Endometrial microvascular endothelial cells (primary cell): Measurements from ENCODE around the gene CHD3. TPM values are rescaled to one million over a fixed set of nuclear protein-coding genes. Genes with fewer than 3 reads are reported as not detected.

Source experiments
- in situ Hi-C: cut with HindIII; loops from 2 replicates; pipeline ENCODE4 v1.10.0; 2017; ENCODE audit warnings: low sequenced_read_pairs, low pct_unique_long_range_greater_than_20kb; ENCODE audit errors: inconsistent ontology term
- total RNA-seq: library from RNA; depleted of rRNA; stranded (reverse); fragments of >200 nt; gene quantifications from one replicate; pipeline ENCODE4 v1.2.3, GENCODE V29; 2015; ENCODE audit errors: inconsistent ontology term

Gene CHD3
- total RNA-seq, 1 donor from 2014 or later = 46.3 TPM

DNA sequence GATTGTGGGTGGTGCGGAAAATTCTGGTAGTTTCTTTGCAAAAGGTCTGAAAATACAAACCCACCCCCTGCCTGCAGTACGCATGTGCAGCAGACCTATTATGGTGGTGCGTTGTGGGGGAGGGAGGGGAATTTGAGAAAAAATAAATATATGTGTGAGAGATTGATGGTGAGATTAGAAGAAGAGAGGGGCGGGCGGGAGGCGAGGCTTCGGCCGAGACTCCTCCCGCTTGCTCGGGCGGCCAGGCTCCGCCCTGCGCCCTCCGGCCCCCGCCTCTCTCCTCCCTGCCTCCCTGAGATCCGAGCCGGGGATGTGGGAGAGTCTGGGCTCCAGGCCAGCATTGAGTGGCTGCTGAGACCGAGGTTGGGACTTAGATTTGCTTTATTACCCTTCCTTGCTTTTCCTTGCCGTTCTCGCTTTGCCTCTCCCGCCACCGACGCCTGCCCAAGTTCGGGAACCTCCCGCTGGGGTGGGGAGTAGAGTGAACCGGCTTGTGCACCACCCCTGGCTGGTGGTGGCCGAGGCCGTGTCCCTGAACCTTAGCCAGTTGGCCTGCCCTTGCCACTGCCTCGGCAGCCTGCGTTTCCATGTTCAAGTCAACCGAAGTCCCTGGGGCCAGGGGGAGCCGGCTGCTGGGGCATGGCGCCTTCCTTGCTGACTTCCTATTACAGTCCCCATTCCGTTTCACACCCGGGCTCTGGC is 956 bp upstream of the CHD3 start:
- in situ Hi-C loops = no loop called here

DNA sequence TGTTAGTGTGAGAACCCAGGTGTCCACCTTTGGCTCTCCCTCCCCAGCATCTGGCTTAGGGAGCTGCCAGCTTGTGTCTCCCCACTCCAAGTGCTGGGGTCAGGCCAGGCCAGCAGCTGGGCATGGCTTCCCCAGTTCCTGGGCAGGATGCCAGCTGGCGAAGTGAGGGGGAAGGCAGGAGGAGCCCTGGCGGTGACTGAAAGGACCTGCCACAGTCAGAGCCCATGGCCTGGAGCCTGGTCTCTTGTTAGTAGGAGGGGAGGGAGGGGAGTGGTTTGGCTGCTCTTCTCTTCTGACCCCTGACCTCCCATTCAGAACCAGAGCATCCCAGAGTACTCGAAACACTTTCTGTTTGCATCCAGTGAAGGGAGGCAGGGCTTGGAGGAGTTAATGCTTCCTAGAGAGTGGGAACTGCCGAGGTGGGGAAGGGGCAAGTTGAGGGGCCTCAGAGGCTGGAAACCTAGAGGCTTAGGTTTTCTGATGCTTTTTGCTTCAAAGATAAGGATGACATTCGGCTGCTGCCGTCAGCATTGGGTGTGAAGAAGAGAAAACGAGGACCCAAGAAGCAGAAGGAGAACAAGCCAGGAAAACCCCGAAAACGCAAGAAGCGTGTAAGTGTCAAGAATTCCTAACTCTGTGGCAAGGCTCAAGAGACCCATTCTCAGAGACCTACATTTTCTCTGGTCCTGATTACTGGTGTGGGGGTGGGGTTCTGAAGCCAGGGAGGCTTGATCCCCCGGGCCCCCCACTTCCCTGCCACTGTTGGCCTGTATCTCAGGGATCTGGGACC is 772 bp downstream of the CHD3 start:
- in situ Hi-C loops = no loop called here

- in situ Hi-C loops = no loop called here
Observed at GRCh38 chr17:7893187-7893880, 4.7 kb downstream of the CHD3 start.

- in situ Hi-C loops = no loop called here
Observed at GRCh38 chr17:7894226-7894625, 5.6 kb downstream of the CHD3 start.

DNA sequence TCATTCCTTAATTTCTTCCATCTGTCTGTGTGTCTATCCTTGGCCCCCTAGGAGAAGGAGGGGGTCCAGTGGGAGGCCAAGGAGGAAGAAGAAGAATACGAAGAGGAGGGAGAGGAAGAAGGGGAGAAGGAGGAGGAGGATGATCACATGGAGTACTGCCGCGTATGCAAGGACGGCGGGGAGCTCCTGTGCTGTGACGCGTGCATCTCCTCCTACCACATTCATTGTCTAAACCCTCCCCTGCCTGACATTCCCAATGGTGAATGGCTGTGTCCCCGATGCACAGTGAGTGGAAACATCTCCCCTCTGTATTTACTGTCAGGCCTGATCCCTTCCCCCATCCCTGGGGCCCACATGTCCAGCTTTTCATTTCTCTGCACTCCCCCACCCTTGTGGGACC is 6.3 kb downstream of the CHD3 start:
- in situ Hi-C loops = no loop called here

DNA sequence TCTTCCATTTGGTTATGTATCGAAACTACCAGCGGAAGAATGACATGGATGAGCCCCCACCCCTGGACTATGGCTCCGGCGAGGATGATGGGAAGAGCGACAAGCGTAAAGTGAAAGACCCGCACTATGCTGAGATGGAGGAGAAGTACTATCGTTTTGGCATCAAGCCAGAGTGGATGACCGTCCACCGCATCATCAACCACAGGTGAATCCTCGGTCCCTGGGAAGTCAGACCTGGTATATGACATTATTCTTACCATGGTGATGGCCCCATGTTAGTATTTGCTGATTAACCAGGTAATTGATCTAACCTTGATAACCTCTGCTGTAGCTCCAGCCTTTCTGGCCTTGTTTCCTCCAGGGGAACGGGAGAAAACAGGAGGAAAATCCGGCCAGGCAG is 8.5 kb downstream of the CHD3 start:
- in situ Hi-C loops = no loop called here

DNA sequence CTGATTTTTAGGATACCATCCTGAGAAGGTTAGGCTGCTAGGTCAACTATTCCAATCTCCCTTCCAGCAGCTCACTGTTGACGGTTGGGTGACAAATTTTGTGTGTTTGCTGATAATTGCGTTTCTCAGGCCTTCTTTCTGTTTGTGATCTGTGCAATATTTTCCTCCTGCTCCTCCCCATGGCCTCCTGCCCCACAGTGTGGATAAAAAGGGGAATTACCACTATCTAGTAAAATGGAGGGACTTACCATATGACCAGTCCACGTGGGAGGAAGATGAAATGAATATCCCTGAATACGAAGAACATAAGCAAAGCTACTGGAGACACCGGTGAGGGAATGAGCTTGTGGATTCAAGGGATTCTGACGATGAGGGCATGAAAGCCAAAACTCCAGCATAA is 9.2 kb downstream of the CHD3 start:
- in situ Hi-C loops = no loop called here

DNA sequence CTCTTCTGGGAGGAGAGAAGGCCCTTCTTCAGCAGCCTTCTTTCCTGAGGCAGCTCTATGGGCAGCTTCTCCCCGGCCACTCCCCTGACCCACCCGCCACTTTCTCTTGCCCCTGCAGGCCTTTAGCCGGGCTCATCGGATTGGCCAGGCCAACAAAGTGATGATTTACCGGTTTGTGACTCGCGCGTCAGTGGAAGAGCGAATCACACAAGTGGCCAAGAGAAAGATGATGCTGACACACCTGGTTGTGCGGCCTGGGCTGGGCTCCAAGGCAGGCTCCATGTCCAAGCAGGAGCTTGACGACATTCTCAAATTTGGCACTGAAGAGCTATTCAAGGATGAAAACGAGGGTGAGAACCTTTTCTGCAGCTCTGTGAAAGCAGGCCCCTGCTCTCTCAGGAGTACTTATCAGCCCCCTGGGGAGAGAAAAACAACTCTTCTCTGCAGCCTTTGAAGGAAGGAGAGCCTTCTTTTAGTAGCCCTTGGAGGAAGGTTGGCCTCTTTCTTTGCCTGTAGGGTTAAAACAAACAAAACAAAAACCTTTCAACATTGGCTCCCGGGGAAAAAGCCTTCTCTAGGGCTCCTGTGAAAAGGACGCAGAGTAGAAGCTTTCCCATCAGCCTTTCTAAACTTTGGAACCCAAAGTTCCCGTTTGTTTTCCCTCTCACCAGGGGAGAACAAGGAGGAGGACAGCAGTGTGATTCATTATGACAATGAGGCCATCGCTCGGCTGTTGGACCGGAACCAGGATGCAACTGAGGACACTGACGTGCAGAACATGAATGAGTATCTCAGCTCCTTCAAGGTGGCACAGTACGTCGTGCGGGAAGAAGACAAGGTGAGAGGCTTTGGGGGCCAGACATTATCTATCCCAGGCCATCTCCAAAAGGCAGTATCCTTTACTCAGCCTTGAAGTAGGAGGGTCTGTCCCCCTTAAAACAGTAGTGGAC is 14.8 kb downstream of the CHD3 start:
- in situ Hi-C loops = no loop called here

DNA sequence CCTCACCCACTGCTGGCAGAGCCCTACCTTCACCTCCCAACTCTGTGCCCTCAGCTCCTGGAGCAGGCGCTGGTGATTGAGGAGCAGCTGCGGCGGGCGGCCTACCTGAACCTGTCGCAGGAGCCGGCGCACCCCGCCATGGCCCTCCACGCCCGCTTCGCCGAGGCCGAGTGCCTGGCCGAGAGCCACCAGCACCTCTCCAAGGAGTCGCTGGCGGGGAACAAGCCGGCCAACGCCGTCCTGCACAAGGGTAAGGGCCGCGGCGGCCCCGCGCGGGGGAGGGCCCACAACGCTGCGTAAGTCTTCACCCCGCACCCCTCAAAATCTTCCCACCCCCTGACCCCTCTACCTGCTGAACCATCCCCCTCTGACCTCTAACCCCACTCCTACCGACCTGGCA is 20.5 kb downstream of the CHD3 start:
- in situ Hi-C loops = no loop called here

DNA sequence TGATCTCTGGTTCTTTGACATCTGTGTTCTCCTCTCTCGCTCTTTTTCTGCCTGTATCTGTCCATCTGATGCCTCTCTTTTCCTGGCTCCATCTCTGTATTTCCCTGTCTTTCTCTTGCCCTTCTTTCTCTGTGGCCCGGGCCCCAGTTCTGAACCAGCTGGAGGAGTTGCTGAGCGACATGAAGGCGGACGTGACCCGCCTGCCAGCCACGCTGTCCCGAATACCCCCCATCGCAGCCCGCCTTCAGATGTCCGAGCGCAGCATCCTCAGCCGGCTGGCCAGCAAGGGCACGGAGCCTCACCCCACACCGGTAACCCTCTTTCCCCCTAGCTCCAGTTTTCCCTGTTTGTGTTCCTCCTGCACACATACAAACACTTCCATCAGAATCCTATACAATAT is 21.7 kb downstream of the CHD3 start:
- in situ Hi-C loops = no loop called here

- in situ Hi-C loops = no loop called here
Observed at GRCh38 chr17:7910711-7911110, 22.1 kb downstream of the CHD3 start.

GRCh38 chr17:7911116-7911515 is 22.5 kb downstream of the CHD3 start:
- in situ Hi-C loops = no loop called here

- in situ Hi-C loops = no loop called here
Observed at GRCh38 chr17:7912927-7913524, 24.4 kb downstream of the CHD3 start.

GRCh38 chr17:7915179-7915610 is 26.6 kb downstream of the CHD3 start:
- in situ Hi-C loops = no loop called here

GRCh38 chr17:7915611-7916384 is 27.2 kb downstream of the CHD3 start, which contains the start of gene RNF227:
Gene RNF227, minus strand, starts transcription at chr17:7916289. Its CDS starts 94 bp downstream, at chr17:7916195.
- in situ Hi-C loops = no loop called here

GRCh38 chr17:7916385-7916682 is 27.7 kb downstream of the CHD3 start:
- in situ Hi-C loops = no loop called here

GRCh38 chr17:7916808-7917207 is 28.2 kb downstream of the CHD3 start:
- in situ Hi-C loops = no loop called here
